HG02571 (cell line): ENCODE data around the gene PLEKHA1.
A peak's percentile ranks its signal among the peaks of the same experiment; 100 is the strongest.

Experiments
- ATAC-seq: cut with Tn5 transposase; IDR thresholded peaks from one replicate; pipeline ENCODE4 v1.9.1; 2021; ENCODE audit warnings: mild to moderate bottlenecking, moderate library complexity; ENCODE audit not compliant: unreplicated experiment

Gene PLEKHA1

DNA sequence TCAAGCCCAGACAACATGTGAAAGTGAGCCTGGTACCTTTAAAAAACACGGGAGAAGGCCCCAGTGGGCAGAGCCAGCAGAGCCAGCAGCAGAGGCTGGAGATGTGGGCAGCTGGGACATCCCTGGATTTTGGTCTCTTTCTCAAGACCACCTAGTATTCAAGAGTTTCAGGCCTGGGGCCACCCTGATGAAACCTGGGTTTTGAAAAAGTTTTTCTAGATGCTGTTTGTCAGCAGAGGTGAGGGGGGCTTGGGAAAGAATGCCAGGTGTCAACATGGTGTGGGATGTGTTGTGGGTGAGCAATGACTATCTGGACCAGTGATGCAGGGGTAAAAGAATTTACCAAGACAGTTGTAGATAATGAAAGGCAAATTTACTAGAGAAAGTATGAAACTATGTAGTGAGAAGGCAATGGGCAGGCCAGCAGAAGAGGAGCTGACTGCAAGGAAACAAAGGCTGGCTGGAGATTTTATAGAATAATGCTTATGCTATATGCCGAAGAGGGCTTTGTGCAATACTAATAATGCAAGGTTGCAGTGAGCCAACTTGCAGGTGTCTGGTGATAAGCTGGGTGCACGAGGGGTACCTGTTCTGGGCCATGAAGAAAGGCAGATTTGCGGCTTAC, 28.1 kb upstream of the PLEKHA1 start:
- no peak for ATAC-seq

DNA sequence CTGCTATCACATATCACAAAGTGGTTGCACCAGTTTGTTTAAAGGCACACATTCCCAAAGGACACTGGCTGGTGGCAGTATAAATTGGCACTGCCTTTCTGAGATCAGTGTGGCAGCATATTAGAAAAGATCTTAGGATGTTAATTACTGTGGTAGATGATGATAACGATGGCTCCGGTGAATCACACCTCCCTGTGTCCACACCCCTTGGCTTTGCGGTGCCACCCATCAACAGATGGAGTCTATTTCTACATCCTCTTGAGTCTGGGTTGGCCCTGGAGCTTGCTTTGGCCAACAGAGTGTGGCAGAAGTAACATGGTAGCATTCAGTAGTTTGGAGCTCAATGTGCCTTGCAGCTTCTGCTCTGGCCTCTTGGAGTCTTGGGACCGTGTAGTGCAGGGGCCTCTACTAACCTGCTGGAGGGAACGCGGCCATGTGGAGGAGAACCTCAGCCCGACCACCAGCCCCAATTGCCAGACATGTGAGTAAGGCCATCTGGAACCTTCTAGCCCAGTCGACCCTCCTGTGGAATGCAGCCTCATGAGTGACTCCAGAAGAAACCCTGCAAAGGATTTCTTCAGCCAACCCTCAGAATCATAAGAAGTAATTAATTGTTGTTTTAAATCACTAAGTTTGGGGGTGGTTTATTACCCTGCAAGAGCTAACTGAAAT, 27.2 kb upstream of the PLEKHA1 start:
- ATAC-seq = no peak

DNA sequence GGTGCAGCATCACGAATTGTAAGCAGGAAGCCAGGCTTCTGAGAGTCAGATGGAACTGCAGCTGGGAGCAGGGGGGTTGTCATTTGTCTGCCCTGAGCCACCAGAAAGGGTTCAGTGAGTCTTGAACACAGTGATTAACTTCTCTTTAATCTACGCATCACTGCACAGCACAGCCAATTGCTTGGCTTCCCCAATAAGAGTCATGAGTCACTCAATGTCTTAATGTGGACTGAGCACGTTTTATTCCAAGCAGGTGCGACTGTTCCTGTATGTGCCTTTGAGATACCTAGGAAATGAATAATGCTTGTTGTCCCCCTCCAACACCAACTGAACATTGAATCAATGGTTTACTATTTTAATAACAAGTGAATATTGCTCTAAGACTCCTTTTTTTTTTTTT, 26.0 kb upstream of the PLEKHA1 start:
- no peak for ATAC-seq

DNA sequence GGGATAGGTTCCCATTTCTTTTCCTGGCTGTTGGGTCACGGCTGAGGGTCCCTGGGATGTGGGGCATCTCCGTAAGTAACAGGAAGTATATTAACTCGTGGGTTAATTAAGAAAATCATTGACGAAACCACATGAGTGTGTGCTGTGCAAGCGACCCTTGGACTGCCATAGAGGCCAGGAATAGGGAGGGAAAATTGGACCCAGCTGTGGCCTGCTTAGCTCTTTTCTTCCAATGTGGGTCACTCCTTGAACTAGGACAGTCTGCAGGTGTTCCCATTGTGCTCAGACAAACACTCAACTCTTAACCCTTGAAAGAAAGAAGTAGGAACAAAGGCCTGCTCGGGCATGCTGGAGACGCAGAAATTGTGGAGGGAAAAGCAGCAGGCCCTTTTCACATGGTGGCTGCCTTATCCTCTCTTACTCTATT, 25.6 kb upstream of the PLEKHA1 start:
- ATAC-seq = no peak

DNA sequence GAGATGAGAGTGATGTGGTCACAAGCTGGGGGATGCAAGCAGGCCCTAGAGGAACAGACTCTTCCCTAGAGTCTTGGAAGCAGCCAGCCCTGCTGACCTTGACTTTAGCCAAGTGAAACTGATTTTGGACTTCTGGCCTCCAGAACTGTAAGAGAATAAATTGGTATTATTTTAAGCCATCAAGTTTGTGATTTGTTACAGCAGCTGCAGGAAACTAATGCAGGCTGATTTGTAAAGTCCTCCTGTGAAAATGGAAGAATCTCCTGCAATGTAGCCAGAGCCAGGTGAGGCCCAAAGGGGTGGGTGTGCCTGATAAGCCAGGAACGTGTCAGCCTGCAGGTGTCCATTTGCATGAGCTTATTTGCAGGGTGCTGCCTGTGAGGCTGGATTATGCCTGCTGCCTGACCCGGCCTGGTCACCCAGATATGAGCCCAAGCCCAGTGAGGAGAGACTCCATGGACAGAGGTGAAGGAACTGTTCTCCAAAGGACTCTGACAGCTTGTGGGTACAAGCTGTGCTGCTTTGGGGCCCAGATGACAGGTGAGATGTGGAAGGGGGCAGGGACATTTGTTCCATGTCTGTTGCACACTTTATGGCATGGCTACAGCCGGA, 24.6 kb upstream of the PLEKHA1 start:
- ATAC-seq = no peak

DNA sequence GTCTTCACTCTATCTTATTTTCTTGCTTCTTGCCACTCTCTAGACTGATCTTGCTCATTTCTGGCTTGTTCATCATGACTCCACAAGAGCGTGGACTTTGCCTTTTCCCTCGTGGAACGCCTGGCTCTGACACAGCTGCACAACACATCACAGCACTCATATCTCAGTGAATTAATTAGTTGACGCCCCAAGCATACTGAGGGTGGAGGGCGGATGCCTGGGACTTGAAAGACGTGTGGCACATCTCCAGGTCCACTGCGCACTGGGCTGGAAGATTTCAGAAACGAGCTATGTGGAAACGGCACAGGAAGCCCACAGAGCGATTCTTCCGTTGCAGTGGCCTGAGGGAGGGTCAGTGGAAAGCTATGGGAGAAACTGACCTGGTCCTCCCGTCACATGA, 23.6 kb upstream of the PLEKHA1 start:
- ATAC-seq = no peak

DNA sequence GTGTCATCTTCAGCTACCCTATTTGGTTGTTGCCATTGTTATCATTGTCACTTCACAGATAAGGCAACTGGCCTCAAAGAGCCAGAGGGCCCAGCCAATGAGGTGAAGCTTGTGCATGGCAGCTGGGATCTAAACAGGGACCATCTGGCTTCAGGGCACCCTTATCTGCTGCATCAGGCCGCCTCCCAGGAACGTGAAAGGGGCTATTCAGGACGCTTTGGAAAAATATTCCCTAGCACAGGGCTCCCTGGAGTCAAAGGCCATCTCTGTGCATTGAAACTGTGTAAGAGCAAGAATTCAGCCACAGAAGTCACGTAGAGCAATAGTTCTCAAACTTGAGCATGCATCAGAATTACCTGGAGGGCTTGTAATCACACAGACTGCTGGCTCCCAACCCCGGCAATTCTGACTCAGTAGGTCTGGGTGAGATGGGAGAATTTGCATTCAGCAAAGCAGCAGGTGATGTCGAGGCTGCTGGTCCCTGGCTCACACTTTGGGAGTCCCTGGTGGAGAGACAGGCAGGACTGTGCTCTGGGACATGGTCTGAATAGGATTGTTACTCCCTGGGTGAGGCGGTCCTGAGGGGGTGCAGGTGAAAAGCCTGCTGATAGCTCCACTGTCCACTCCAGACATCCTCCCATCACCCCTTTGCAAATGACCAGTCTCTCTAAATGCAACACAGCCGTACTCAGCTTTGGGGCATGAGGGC, 21.5 kb upstream of the PLEKHA1 start:
- no peak for ATAC-seq

DNA sequence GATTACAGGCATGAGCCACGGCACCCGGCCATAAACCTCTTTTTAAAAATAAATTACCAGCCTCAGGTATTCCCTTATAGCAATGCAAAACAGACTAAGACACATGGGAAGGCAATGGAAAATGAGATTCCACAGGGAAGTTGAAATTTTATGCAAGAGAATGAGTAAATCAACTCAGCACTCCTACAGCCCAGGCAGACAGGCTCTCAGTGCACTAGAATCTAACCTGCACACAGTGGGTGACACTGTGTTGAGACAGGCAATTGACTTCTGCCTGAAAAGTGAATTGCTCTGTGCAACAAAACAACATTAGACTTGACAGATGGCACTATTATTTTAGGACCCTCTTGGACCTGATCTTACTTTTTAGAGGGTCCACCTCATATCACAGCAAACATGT, 20.1 kb upstream of the PLEKHA1 start:
- ATAC-seq = no peak

DNA sequence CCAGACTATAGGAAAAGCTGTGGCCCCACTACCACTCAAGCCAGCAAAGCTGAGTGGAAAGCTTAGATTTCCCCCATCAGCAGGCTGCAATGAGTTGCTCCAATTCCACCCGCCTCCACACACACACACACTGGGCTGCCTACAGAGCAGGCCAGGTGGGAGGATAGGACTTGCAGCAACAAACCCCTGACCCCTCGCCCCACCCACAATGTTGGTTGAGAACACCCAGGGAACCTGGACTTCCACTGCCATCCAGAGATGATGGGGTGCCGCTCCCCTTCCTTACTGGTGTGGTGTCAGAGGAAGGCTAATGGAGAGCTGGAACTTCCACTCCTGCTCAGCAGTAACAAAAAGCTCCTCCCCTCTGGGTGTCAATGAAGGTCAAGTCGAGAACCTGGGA, 16.8 kb upstream of the PLEKHA1 start:
- ATAC-seq = no peak

DNA sequence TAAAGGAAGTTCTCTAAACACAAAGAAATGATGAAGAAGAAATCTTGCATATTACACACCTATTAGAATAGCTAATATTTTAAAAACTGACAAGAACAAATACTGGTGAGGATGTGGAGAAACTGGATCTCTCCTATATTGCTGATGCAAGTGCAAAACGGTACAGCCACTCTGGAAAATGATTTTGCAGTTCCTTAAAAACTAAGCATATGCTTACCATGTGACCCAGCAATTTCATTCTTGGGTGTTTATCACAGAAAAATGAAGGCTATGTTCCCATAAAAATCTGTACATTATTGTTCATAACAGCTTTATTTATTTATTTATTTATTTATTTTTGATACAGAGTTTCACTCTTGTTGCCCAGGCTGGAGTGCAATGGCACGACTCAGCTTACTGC, 14.9 kb upstream of the PLEKHA1 start:
- no peak for ATAC-seq

DNA sequence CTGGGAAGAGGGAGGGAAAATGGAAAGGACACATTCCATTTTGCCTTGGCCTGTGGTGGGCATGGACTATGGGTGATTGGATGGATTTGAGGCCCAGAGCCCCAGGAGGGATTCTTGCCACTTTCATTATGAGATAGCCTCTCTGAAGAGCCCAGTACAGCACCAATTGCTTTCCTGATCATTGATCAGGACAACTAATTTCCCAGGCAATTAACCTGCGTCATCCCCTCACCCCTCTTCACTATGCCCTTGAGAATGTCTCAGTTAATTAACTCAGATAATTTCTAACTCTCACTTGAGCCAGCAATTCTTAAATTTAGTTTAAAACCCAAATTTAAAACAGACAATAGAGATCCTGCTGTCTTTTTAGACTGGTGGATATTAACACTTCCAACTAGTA, 13.5 kb upstream of the PLEKHA1 start:
- ATAC-seq = no peak

DNA sequence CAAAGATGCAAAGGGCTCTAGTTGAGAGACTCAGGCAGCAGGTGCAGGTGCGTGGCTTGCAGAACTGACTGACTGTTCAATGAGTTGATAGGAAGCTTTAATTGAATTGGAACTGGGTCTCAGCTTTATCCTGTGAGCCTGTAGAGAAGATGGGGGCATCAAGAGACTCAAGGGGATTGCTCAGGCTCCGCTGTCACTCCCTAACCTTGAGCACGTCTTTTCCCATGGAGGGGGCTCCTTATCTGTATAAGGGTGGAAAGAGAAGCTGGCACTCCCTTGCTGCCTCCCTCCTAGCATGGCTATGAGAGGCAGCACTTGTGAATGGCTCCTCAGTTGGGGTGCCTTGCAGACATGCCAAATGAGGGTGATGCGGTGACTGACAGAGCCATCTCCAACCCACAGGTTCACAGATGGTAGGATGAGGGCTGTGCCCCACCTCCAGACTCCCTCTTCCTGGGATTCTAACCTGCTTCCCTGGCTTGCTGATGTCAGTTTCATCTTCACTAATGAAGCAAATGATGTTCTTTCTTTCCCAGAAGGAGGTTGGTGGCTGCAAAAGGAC, 12.4 kb upstream of the PLEKHA1 start:
- no peak for ATAC-seq

DNA sequence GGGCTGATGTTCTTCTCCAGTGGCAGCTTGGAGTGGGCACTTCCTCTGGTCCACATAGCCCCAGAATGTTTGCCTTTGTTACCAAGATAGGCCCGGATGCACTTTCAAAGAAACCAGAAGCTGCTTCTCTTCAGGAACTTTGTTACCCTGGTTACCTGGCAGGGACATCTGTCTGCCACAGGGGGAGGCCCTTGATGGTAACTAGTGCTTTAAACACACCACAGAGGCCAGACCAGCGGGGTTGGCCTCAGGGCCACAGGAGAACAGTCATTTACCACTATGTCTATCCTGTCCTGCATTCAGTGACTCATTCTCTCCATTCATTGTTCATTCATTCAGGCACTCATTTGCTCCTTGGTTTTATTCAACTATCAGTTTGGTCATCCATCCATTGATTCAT, 11.9 kb upstream of the PLEKHA1 start:
- no peak for ATAC-seq

DNA sequence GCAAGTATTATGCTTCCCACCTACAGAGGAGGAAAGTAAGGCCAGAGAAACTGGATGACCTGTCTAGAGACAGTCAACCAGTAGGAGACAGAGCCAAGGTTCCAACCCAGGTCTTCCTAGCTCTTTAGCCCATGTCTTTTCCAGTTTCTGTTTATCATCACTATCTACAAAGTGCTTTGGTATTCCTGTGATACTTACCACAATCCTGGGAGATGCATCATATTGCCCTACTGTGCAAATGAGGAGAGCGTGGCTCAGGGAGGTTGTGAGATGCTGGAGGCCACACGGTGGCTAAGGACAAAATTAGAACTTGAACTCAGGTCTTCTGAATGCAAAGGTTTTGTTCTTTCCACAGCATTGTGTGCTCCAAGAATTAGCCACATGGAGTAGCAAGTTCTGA, 11.2 kb upstream of the PLEKHA1 start:
- ATAC-seq = no peak

DNA sequence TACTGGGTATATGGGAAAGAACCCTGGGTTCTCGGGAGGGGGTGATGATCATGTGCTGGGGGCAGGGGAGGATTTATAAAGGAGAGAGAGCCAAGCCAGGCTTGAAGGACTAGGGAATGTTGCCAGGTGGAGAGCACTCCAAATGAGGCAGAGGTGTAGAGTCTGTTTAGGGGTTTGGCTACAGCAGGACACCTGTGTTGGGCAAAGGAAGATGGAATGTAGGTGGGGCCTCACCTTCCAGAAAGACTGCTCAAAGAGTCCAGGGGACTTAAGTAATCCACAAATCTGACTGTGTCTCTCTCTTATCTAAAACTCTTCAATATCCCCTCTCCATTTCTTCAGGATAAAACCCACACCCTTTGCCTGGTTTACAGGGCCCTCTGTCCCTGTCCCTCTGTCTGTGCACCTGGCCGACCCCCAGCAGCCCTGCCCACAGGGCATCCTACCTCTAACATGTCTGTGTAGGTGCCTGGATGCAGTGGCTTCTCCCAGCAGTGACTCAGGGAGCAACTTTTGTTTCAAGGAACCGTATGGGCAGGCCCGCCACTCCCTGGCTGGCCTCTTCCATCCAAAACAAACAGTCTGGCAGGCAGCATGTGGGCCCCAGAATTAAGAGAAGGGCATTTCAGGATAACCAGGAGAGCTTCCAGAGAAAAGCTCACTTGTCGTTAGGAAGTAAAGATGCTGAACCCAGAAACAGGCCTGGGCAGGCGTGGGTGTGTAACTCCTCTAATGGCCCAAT, 10.6 kb upstream of the PLEKHA1 start:
- ATAC-seq = no peak

DNA sequence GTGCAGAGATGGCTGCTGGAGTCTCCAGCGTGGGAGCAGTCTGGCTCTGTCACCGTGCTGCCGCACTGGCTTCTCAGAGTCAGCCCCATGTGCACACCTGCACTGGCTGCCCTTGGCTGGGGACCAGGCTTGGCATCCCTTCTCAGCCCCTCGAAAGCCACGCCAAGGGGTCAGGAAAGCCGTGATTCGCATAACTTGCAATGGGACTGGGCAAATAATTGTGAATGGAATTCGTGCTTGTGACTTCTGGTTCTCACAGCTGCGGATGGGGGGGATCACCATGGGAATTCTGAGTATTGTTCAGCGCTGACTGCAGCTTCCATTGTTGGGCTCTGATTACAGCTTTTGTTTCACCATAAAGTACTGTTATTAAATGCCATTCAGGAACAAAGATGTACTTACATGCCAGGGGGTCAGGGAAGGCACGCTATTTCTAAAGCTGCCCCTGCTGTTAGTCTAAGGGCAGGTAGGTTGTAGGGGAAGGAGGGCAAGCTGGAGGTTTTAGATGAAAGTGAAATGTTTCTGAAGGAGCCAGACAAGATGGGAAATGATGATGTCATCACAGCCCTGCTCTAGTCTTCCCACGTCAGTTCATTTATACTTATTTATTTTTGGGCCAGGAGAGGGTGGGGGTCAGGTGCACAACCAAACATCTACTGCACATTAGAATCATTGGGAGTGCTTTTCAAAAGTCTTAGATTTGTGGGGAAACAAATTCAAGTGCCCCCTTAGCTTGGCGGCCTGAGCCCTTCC, 5.8 kb upstream of the PLEKHA1 start:
- no peak for ATAC-seq

DNA sequence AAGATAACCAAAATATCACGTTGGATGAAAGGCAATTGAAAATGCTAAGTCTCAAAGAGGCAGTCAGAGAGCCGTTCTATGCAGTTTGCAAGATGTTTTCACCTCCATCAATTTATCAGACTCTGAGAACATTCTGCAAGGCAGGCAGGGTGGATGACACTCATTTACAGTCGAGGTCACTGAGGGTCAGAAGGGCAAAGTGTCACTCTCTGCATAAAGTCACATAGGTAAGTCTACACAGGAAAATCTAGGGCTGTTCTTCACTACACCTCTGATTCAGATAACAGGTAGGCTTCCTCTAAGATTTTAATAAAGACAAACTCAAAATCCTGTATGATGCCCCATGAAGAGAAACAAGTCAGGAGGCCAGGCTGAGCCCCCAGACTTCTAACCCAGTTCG, 1.4 kb upstream of the PLEKHA1 start:
- ATAC-seq = no peak

DNA sequence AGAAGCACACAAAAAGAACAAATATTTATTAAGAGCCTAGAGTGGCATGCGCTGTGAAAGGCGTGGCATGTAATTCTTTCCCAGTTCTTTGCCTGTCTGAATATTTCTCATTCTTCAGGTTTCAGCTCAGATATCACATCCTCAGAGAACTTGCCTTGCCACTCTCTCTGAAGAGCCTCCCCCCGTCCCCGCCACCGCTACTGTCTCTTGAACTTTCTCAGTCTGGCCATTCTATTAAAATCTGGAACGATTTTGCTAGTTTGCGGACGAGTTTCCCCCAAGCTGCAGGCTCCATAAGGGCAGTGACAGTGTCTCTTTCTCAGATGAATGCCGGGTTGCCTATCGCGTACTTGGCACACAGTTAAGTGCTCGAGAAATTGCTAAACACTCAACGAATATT, 787 bp upstream of the PLEKHA1 start:
- no peak for ATAC-seq

DNA sequence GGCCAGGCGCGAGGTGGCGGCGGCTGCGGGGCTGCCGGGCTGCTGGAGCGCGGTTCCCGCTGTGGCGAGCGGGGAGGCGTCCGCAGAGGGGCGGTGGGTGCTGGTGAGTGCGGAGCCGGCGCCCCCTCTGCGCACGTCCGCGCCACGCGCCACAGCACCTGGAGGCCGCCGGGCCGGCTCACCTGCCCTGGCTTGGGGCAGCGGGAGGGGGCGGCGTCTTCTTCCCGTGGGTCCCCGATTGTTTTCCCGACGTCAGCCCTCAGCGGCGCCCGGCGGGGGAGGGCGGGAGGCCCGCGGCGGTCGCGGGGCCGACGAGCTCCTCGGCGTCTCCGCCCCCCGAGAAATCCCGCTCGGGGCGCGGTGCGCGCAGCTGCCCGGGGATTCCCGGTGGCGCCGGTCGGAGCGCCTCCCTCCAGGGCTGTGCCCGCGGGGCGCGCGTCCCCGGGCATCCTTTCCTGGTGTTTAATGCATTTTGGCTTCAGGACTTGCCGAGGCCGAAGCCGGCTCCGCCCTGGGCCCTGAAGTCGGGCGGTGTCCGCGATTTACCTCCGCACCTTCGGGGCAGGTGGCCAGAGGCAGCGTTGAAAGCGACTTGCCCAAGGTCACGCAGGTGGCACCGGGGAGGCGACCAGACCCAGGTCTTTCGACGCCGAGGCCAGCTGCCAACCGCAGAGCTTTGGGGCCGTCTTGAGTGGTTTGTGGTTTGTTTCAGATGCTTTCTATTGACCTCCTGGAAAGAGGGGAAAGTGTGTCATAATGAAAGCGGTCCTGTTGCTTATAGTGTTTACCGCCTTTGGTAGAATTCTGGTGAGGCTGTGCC, 561 bp downstream of the PLEKHA1 start:
- ATAC-seq = peak; percentile 60
